Esophagus muscularis mucosa (tissue), 4 donors: Measurements from ENCODE around the gene SRSF5. TPM values are rescaled to one million over a fixed set of nuclear protein-coding genes. Genes with fewer than 3 reads are reported as not detected.
A peak's percentile ranks its signal among the peaks of the same experiment; 100 is the strongest.

Experiments
- DNase-seq: peaks from one replicate; pipeline ENCODE4 v3.0.0-alpha.2; 2017; ENCODE audit errors: extremely low spot score
- H3K27ac ChIP-seq, 4 donors: fragments of 200-600 bp; sonication (generic); replicated peaks in 1 of 4; 1 replicate in 3 of 4; 2 replicates in 1 of 4; pipeline ENCODE4 v1.5.1; 2016 to 2019; ENCODE audit warnings: mild to moderate bottlenecking in 1 of 4
- H3K27me3 ChIP-seq, 4 donors: fragments of 200-600 bp; sonication (generic); one replicate each; pipeline versions ENCODE4 v1.5.1 to v1.6.0; 2016 to 2019
- H3K36me3 ChIP-seq, 4 donors: fragments of 200-600 bp; sonication (generic); one replicate each; pipeline ENCODE4 v1.5.1; 2016 to 2019
- H3K4me1 ChIP-seq, 4 donors: fragments of 200-600 bp; sonication (generic); one replicate each; pipeline ENCODE4 v1.5.1; 2016 to 2019
- H3K4me3 ChIP-seq, 4 donors: fragments of 200-600 bp; sonication (generic); 1 replicate in 2 of 4; 2 replicates in 2 of 4; pipeline ENCODE4 v1.5.1; 2016 to 2019; ENCODE audit warnings: mild to moderate bottlenecking in 4 of 4, moderate library complexity in 1 of 4
- H3K9me3 ChIP-seq, 4 donors: fragments of 200-600 bp; sonication (generic); 1 replicate in 3 of 4; 2 replicates in 1 of 4; pipeline ENCODE4 v1.5.1; 2016 to 2019
- EP300 ChIP-seq: sonication (generic); formaldehyde crosslinking; IDR thresholded peaks from one replicate; pipeline ENCODE4 v1.6.1; 2017; ENCODE audit warnings: antibody characterized with exemption
- POLR2A ChIP-seq: fragments of 450-650 bp; IDR thresholded peaks from one replicate; pipeline ENCODE4 v1.6.1; 2017; ENCODE audit warnings: antibody characterized with exemption, moderate library complexity, mild to moderate bottlenecking, low read depth
- POLR2AphosphoS5 ChIP-seq, 2 donors: sonication (generic); formaldehyde crosslinking; IDR thresholded peaks; one replicate each; pipeline ENCODE4 v1.6.1; 2017; ENCODE audit warnings: antibody characterized with exemption in 2 of 2
- WGBS: methylation state at CpG from one replicate; pipeline ENCODE4 v1.1.5; 2018; 5-methylcytosine and 5-hydroxymethylcytosine counted together
- intact Hi-C: fragments of 100-400 bp; cut with DNase I; formaldehyde crosslinking; loops from one replicate; pipeline ENCODE4 v1.15.1; 2023
- total RNA-seq, 4 donors: library from RNA; depleted of rRNA; stranded (reverse); fragments of >200 nt; gene quantifications; one replicate each; pipeline versions ENCODE4 v1.1.0 to v1.2.1, GENCODE V29; 2016
- TF ChIP-seq, protein P1 (sequence below), 3 experiments: fragments of 200-600 bp in 2 of 3; fragments of 450-650 bp in 1 of 3; sonication (generic) in 2 of 3; IDR thresholded peaks; one replicate each; pipeline ENCODE4 v1.5.1; 2017 to 2019; ENCODE audit warnings: antibody characterized with exemption in 3 of 3, mild to moderate bottlenecking in 2 of 3, moderate library complexity in 1 of 3

SRSF5 gene
- total RNA-seq, 4 donors from 2014 or later: 185 to 291 (median 211) TPM

DNA sequence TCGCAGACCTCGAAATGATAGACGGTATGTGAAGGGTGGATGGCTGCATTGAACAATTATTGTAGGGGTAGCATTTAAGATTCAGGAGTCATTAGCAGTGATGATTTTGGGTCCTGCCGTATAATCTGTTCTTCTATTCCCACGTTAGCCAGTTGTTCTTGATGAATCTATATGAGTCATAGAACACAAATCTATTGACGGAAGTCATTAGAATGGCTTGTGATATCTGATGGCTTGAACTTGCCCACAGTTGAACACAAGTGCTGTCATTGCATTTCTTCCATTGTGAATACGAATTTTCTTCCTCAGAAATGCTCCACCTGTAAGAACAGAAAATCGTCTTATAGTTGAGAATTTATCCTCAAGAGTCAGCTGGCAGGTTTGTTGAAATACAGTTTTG lies 1.9 kb downstream of the SRSF5 start:
- H3K27me3 ChIP-seq: no peaks in the 10 kb centered on the region
- WGBS: 83% methylated on average over 8 of the region's 8 CpGs
- TF ChIP-seq POLR2A (no peak), EP300 (no peak), POLR2AphosphoS5 (IDR thresholded peaks at IDR 0.05) (no peak)
- TF ChIP-seq, protein P1, sequence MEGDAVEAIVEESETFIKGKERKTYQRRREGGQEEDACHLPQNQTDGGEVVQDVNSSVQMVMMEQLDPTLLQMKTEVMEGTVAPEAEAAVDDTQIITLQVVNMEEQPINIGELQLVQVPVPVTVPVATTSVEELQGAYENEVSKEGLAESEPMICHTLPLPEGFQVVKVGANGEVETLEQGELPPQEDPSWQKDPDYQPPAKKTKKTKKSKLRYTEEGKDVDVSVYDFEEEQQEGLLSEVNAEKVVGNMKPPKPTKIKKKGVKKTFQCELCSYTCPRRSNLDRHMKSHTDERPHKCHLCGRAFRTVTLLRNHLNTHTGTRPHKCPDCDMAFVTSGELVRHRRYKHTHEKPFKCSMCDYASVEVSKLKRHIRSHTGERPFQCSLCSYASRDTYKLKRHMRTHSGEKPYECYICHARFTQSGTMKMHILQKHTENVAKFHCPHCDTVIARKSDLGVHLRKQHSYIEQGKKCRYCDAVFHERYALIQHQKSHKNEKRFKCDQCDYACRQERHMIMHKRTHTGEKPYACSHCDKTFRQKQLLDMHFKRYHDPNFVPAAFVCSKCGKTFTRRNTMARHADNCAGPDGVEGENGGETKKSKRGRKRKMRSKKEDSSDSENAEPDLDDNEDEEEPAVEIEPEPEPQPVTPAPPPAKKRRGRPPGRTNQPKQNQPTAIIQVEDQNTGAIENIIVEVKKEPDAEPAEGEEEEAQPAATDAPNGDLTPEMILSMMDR (IDR thresholded peaks at IDR 0.05): no peak
- H3K4me1 ChIP-seq: peaks cover 41 to 64% (median 57%) of the 10 kb centered on the region in 4 donors
- H3K36me3 ChIP-seq: peaks cover 56 to 63% (median 59%) of the 10 kb centered on the region in 4 donors
- DNase-seq: no peak
- intact Hi-C loops: loop anchor here (5.0 kb wide), 1 partner anchor 157 kb away; the partner anchor contains the start of gene SUSD6
- peak overlapping the region; percentile 71 to 100 (median 91) for H3K4me3 ChIP-seq
- H3K9me3 ChIP-seq: no peaks in the 10 kb centered on the region
- H3K27ac ChIP-seq: peak overlapping the region in 1 of 4 donors; percentile 99

DNA sequence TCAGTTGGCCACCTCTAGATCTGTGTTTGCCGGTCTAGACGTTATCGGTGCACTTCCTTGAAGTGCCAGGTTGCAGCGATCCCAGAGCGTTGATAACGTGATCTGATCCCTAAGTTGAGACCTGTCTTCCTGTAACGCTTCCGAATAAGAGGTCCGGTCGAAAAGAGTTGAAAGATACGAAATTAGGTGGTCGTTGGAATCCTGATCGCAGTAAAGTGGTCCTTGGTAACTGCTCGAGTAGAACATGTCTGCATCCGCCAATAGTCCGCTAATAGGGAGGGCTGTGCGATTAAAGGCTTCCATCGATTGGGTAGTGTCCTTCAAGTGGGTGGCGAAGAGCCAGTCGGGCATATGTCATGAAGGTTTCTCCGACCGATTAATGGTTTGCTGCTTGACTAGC lies 2.7 kb downstream of the SRSF5 start:
- H3K27me3 ChIP-seq: no peaks in the 10 kb centered on the region
- 92% methylated on average over 22 of the region's 22 CpGs for WGBS
- peaks cover 62 to 71% (median 66%) of the 10 kb centered on the region in 4 donors for H3K36me3 ChIP-seq
- DNase-seq: peak; percentile 50
- no peaks in the 10 kb centered on the region for H3K9me3 ChIP-seq
- H3K4me1 ChIP-seq: peaks cover 41 to 64% (median 57%) of the 10 kb centered on the region in 4 donors
- no peak for TF ChIP-seq EP300
- no peak for TF ChIP-seq POLR2AphosphoS5 (IDR thresholded peaks at IDR 0.05)
- TF ChIP-seq, protein P1 (IDR thresholded peaks at IDR 0.05): no peak
- TF ChIP-seq POLR2A: no peak
- H3K4me3 ChIP-seq: peak overlapping the region in 2 of 4 donors; percentile 10 to 90
- H3K27ac ChIP-seq: no peak overlapping the region
- intact Hi-C loops: loop anchor here (5.0 to 10.0 kb wide), 2 partner anchors 157 to 375 kb away; partner anchors contain the start of genes ERH, SLC39A9 and SUSD6

DNA sequence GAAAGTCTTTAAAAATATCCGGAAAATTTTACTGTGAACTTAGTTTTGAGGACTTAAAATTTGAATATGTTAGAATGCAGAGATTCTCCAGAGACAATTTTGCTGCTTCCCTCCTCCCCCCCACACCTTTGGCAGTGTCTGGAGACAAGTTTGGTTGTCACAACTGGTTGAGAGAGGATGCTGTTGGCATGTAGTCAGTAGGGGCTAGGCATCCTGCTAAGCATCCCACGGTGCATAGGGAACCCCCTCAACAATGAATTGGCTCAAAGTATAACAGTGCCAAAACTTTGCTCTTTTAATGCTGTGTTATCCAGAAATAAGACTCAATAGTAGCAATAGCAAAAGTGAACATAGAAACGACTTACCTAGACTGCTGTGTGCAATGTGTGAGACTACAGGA lies 3.6 kb downstream of the SRSF5 start:
- no peaks in the 10 kb centered on the region for H3K27me3 ChIP-seq
- H3K4me1 ChIP-seq: peaks cover 42 to 66% (median 59%) of the 10 kb centered on the region in 4 donors
- peak; percentile 24 for DNase-seq
- peaks cover 62 to 80% (median 73%) of the 10 kb centered on the region in 4 donors for H3K36me3 ChIP-seq
- no peaks in the 10 kb centered on the region for H3K9me3 ChIP-seq
- WGBS: 86% methylated on average over 3 of the region's 3 CpGs
- H3K4me3 ChIP-seq: no peak overlapping the region
- H3K27ac ChIP-seq: no peak overlapping the region
- intact Hi-C loops: loop anchor here (10.0 kb wide), 1 partner anchor 376 kb away; the partner anchor contains the start of genes ERH and SLC39A9
- TF ChIP-seq POLR2AphosphoS5 (IDR thresholded peaks at IDR 0.05) (no peak), POLR2A (no peak), EP300 (no peak)
- TF ChIP-seq, protein P1 (IDR thresholded peaks at IDR 0.05): no peak

DNA sequence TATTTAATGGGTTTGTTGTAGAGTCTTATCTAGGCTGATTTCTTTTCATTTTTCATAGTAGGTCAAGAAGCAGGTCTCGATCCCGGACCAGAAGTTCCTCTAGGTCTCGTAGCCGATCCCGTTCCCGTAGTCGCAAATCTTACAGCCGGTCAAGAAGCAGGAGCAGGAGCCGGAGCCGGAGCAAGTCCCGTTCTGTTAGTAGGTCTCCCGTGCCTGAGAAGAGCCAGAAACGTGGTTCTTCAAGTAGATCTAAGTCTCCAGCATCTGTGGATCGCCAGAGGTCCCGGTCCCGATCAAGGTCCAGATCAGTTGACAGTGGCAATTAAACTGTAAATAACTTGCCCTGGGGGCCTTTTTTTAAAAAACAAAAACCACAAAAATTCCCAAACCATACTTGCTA lies 4.2 kb downstream of the SRSF5 start:
- Histone ChIP-seq H3K4me3 (no peak overlapping the region), H3K4me1 (peaks cover 45 to 69% (median 58%) of the 10 kb centered on the region in 4 donors), H3K36me3 (peaks cover 62 to 86% (median 79%) of the 10 kb centered on the region in 4 donors), H3K9me3 (no peaks in the 10 kb centered on the region), H3K27ac (no peak overlapping the region), H3K27me3 (no peaks in the 10 kb centered on the region)
- no peak for DNase-seq
- no peak for TF ChIP-seq EP300
- TF ChIP-seq POLR2AphosphoS5 (IDR thresholded peaks at IDR 0.05): no peak
- WGBS: 95% methylated on average over 16 of the region's 16 CpGs
- intact Hi-C loops: loop anchor here (10.0 kb wide), 1 partner anchor 376 kb away; the partner anchor contains the start of genes ERH and SLC39A9

DNA sequence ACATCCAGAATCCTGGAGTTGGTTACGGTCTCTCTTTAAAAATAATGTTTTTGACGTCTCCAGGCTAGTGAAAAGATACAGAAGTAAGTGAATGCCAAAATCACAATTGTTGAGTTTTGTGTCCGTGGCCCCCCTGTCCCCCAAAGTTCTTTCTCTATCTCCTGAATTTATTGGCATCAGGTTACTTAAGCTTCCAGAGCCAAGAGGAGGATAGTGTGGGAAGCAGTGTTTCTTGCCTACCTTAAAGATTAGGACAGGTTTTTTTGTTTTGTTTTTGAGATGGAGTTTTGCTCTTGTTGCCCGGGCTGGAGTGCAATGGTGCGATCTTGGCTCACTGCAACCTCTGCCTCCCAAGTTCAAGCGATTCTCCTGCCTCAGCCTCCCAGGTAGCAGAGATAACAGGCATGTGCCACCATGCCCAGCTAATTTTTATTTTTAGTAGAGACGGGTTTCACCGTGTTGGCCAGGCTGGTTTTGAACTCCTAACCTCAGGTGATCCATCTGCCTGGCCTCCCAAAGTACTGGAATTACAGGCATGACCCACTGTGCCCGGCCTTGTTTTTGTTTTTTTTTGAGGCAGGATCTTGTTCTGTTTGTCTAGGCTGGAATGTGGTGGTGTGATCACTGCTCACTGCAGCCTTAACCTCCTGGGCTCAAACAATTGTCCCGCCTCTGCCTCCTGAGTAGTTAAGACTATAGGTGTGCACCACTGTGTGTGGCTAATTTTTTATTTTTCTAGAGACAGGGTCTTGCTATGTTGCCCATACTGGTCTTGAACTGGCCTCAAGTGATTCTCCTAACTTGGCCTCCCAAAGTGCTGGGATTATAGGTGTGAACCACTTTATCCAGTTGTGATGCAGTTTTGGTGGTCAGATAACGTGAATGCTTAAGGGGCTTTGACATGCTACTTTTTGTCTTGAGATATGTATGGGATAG lies 5.4 kb downstream of the SRSF5 start:
- peaks cover 62 to 98% (median 88%) of the 10 kb centered on the region in 4 donors for H3K36me3 ChIP-seq
- intact Hi-C loops: loop anchor here (10.0 kb wide), 1 partner anchor 378 kb away; the partner anchor contains the start of genes ERH and SLC39A9
- peaks cover 50 to 71% (median 59%) of the 10 kb centered on the region in 4 donors for H3K4me1 ChIP-seq
- WGBS: 87% methylated on average over 11 of the region's 11 CpGs
- H3K27me3 ChIP-seq: no peaks in the 10 kb centered on the region
- no peak overlapping the region for H3K27ac ChIP-seq
- no peak overlapping the region for H3K4me3 ChIP-seq
- no peak for TF ChIP-seq POLR2AphosphoS5 (IDR thresholded peaks at IDR 0.05)
- no peak for TF ChIP-seq EP300
- TF ChIP-seq, protein P1 (IDR thresholded peaks at IDR 0.05): no peak
- no peak for TF ChIP-seq POLR2A
- H3K9me3 ChIP-seq: no peaks in the 10 kb centered on the region
- DNase-seq: peak; percentile 17
